Subcutaneous abdominal adipose tissue (tissue), 5 donors: ENCODE data around the gene MICA.

Source experiments
- H3K27ac ChIP-seq: one replicate; pipeline ENCODE4 v1.7.0; 2013; ENCODE audit warnings: low read depth, mild to moderate bottlenecking, inconsistent platforms, low read length, moderate library complexity
- H3K27me3 ChIP-seq, 5 donors: one replicate each; pipeline ENCODE4 v1.7.0; 2013; ENCODE audit warnings: low read length in 5 of 5, inconsistent platforms in 1 of 5; ENCODE audit not compliant: control insufficient read depth in 5 of 5, insufficient read depth in 4 of 5
- H3K36me3 ChIP-seq, 5 donors: one replicate each; pipeline ENCODE4 v1.7.0; 2013; ENCODE audit warnings: low read length in 5 of 5; ENCODE audit not compliant: control insufficient read depth in 5 of 5, insufficient read depth in 5 of 5
- H3K4me1 ChIP-seq, 5 donors: one replicate each; pipeline ENCODE4 v1.7.0; 2013; ENCODE audit warnings: low read length in 5 of 5, mild to moderate bottlenecking in 3 of 5, moderate library complexity in 1 of 5; ENCODE audit not compliant: control insufficient read depth in 5 of 5, insufficient read depth in 5 of 5
- H3K4me3 ChIP-seq, 5 donors: one replicate each; pipeline ENCODE4 v1.7.0; 2013; ENCODE audit warnings: low read length in 5 of 5, low read depth in 1 of 5
- H3K9ac ChIP-seq, 5 donors: one replicate each; pipeline ENCODE4 v1.7.0; 2013; ENCODE audit warnings: low read length in 5 of 5, mild to moderate bottlenecking in 4 of 5, moderate library complexity in 3 of 5
- H3K9me3 ChIP-seq, 5 donors: one replicate each; pipeline ENCODE4 v1.7.0; 2013; ENCODE audit warnings: low read length in 5 of 5; ENCODE audit not compliant: control insufficient read depth in 5 of 5
- donor health status: healthy.
- donor health status: healthy.
- donor health status: healthy.
- donor health status: healthy.
- donor health status: healthy.

MICA gene

DNA sequence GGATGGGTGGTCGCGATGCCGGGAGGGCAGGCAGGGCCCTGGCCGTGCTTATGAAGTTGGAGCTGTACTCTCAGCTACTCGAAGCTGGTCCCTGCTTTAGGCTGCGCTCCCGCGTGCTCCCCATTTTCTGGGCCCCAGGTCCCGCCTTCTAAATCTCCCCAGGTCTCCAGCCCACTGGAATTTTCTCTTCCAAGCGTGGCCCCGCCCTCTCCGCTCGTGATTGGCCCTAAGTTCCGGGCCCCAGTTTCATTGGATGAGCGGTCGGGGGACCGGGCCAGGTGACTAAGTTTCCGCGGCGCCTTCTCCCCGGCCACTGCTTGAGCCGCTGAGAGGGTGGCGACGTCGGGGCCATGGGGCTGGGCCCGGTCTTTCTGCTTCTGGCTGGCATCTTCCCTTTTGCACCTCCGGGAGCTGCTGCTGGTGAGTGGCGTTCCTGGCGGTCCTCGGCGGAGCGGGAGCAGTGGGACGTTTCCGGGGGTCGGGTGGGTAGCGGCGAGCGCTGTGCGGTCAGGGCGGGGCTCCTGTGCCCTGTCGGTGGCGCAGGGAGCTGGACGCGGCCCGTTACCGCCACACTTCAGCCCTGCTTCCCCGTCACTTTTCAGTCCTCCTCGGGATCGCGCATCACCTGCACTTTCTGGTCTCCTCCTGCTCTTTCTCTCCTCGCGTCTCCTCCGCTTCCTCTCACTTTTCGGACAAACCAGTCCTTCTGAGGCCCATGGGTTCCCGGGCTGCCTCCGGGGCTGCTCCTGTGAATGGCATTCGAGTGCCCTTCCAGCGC is at the start of gene MICA:
Gene MICA (plus strand): TSS at position 313 of the 778 bp plus-strand sequence. CDS start 38 bp downstream, at position 351.
- peak within 1 kb of the TSS; percentile 71 to 81 (median 79) for H3K4me3 ChIP-seq
- peaks cover 3 to 58% (median 44%) of the 10 kb centered on the region in 5 donors for H3K4me1 ChIP-seq
- H3K27me3 ChIP-seq: no peaks in the 10 kb centered on the region
- no peaks in the 10 kb centered on the region for H3K36me3 ChIP-seq
- H3K9me3 ChIP-seq: no peaks in the 10 kb centered on the region
- peak within 1 kb of the TSS; percentile 62 to 82 (median 73) for H3K9ac ChIP-seq
- H3K27ac ChIP-seq: peak within 1 kb of the TSS; percentile 99

DNA sequence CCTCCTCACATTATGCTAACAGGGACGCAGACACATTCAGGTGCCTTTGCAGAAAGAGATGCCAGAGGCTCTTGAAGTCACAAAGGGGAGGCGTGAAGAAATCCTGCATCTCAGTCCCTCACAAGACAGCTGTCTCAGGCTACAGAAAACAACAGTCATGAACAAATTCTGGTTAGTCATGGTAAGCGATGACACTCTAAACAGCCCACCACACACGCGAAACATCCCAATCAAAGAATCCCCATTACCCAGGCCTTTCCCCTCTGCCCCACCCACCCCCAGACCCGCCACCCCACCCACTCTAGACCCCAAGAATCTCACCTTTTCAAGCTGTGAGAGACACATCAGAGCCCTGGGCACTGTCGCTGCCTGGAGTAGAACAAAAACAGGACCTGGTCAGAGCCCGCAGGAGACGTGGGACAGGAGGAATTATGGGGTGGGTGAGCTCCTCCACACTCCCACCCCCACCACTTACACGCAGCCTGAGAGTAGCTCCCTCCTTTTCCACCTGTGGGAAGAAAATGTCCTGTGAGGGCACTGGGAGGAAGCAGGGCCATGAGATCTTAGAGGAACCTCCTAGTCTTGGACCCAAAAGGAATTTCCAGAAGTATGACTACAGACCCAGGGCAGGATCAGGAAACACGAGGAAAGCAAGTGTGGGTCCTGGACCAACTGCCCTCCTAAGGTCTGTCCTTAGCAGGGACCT is 49.1 kb upstream of the MICA start:
- Histone ChIP-seq H3K9me3 (no peaks in the 10 kb centered on the region), H3K36me3 (peaks cover 0 to 24% (median 24%) of the 10 kb centered on the region in 5 donors), H3K4me1 (peaks cover 4 to 24% (median 20%) of the 10 kb centered on the region in 5 donors), H3K4me3 (peak overlapping the region in 4 of 5 donors; percentile 65 to 79 (median 74)), H3K27ac (no peak overlapping the region), H3K9ac (no peak overlapping the region), H3K27me3 (no peaks in the 10 kb centered on the region)

DNA sequence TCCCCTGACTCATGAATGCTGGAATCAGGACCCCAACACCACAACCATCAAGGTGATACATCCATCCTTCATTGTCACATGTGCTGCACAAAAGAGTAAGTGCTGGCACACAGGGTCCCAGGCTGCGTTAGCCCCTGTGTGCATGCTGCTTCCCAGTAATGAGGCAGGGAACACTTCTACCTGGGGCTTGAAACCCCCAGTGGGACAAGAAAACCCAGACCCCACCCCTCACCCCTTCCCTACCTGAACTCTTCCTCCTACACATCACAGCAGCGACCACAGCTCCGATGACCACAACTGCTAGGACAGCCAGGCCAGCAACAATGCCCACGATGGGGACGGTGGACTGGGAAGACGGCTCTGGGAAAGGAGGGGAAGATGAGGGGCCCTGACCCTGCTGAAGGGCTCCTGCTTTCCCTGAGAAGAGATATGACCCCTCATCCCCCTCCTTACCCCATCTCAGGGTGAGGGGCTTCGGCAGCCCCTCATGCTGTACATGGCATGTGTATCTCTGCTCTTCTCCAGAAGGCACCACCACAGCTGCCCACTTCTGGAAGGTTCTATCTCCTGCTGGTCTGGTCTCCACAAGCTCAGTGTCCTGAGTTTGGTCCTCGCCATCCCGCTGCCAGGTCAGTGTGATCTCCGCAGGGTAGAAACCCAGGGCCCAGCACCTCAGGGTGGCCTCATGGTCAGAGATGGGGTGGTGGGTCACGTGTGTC is 48.4 kb upstream of the MICA start:
- peak overlapping the region; percentile 67 for H3K27ac ChIP-seq
- H3K27me3 ChIP-seq: no peaks in the 10 kb centered on the region
- H3K4me3 ChIP-seq: peak overlapping the region; percentile 65 to 79 (median 73)
- H3K36me3 ChIP-seq: peaks cover 0 to 24% (median 24%) of the 10 kb centered on the region in 5 donors
- H3K9ac ChIP-seq: peak overlapping the region in 4 of 5 donors; percentile 16 to 74 (median 71)
- H3K9me3 ChIP-seq: no peaks in the 10 kb centered on the region
- H3K4me1 ChIP-seq: peaks cover 4 to 24% (median 20%) of the 10 kb centered on the region in 5 donors

DNA sequence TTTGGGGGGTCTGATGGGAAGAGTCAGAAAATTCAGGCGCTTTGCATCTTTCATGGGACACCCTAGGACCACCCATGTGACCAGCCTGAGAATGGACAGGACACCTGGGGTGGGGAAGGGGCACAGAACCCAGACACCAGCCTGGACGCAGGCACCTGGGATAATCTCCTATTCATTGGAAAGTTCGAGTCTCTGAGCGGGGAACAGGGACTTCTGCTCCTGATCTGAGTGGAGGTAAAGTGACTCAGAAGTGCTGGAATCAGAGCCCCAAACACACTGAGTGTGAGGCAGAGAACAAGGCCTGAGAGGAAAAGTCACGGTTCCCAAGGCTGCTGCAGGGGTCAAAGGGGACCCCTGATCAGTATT is 47.8 kb upstream of the MICA start:
- Histone ChIP-seq H3K4me1 (peaks cover 4 to 24% (median 20%) of the 10 kb centered on the region in 5 donors), H3K36me3 (peaks cover 0 to 24% (median 24%) of the 10 kb centered on the region in 5 donors), H3K27ac (peak overlapping the region; percentile 67), H3K27me3 (no peaks in the 10 kb centered on the region), H3K4me3 (peak overlapping the region; percentile 65 to 79 (median 73)), H3K9ac (peak overlapping the region; percentile 32 to 74 (median 72)), H3K9me3 (no peaks in the 10 kb centered on the region)

DNA sequence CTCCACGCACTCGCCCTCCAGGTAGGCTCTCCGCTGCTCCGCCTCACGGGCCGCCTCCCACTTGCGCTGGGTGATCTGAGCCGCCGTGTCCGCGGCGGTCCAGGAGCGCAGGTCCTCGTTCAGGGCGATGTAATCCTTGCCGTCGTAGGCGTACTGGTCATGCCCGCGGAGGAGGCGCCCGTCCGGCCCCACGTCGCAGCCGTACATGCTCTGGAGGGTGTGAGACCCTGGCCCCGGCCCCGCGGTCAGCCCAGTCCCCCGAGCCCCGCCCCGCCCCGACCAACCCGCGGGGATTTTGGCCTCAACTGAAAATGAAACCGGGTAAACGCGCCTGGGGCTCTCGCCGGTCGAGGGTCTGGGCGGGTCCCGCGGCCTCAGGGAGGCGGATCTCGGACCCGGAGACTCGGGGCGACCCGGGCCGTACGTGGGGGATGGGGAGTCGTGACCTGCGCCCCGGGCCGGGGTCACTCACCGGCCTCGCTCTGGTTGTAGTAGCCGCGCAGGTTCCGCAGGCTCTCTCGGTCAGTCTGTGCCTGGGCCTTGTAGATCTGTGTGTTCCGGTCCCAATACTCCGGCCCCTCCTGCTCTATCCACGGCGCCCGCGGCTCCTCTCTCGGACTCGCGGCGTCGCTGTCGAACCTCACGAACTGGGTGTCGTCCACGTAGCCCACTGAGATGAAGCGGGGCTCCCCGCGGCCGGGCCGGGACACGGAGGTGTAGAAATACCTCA is 47.0 kb upstream of the MICA start:
- Histone ChIP-seq H3K4me3 (peak overlapping the region; percentile 65 to 79 (median 73)), H3K9me3 (no peaks in the 10 kb centered on the region), H3K9ac (peak overlapping the region; percentile 68 to 82 (median 73)), H3K27me3 (no peaks in the 10 kb centered on the region), H3K27ac (peak overlapping the region; percentile 67), H3K36me3 (peaks cover 0 to 24% (median 24%) of the 10 kb centered on the region in 5 donors), H3K4me1 (peaks cover 4 to 24% (median 20%) of the 10 kb centered on the region in 5 donors)

DNA sequence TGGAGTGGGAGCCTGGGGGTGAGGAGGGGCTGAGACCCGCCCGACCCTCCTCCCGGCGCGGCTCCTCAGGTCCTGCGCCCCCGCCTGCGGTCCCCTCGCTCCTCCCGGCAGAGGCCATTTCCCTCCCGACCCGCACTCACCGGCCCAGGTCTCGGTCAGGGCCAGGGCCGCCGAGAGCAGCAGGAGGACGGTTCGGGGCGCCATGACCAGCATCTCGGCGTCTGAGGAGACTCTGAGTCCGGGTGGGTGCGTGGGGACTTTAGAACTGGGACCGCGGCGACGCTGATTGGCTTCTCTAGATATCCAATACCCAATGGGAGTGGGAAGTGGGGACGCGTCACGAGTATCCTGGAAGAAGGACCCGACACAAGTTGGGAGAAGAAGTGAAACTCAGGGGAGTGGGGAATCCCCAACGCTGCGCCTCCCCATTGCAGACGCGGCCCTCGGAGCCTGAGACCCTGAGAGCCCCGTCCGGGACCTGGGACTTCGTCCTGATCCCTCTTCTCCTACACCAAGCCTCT is 46.4 kb upstream of the MICA start, which contains the start of gene HLA-B:
Gene HLA-B (minus strand): TSS at position 234 of the 521 bp plus-strand sequence. CDS start 21 bp downstream, at position 213.
- Histone ChIP-seq H3K9me3 (no peaks in the 10 kb centered on the region), H3K4me1 (peaks cover 4 to 24% (median 20%) of the 10 kb centered on the region in 5 donors)

DNA sequence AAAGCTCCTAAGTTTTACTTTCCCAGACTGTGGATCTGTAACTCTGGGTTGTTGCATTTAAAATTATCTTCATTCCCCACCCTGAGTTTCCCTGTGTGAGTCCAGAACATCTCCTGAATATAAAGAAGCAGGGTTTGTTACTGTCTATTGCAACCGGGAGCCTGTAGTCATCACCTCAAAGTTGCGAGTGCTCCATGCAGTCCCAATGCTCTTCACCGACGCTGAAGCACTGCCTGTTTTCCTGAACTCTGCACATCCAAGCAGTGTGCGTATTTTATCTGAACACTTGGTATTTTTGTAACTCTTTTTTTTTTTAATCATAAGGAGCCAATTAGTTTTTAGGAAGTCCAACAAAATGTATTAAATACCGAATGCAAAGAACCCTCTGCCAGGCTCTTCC is 45.5 kb upstream of the MICA start:
- Histone ChIP-seq H3K4me3 (peak overlapping the region in 3 of 5 donors; percentile 59 to 71 (median 65)), H3K36me3 (peaks cover 0 to 24% (median 24%) of the 10 kb centered on the region in 5 donors), H3K9ac (peak overlapping the region in 1 of 5 donors; percentile 71), H3K27ac (no peak overlapping the region), H3K27me3 (peaks cover 0 to 6% (median 3%) of the 10 kb centered on the region in 5 donors), H3K4me1 (peaks cover 4 to 24% (median 20%) of the 10 kb centered on the region in 5 donors), H3K9me3 (no peaks in the 10 kb centered on the region)

More for the DNA sequence above, 46.4 kb upstream of the MICA start, which contains the start of gene HLA-B:
- Histone ChIP-seq H3K4me3 (peak within 1 kb of the TSS; percentile 65 to 79 (median 73)), H3K9ac (peak within 1 kb of the TSS; percentile 68 to 85 (median 74)), H3K27me3 (no peaks in the 10 kb centered on the region), H3K27ac (peak within 1 kb of the TSS; percentile 67), H3K36me3 (peaks cover 0 to 24% (median 24%) of the 10 kb centered on the region in 5 donors)

DNA sequence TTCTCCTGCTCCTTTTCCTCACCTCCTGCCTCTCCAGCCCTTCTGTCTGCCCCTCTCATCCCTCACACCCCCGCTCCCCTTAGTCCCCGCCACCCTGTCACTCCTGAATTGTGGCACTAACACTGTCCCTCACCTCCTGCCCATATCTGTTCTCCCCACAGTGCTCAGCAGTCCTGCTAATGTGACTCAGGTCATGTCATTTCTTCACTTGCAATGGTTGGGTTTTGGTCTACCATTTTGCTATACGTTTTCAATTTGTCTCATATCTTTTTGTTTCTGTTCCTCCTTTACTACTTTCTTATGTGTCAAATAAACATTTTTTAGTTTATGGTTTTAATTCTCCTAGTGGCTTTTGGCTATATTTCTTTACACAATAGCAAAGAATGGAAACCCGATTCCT is 45.1 kb upstream of the MICA start:
- H3K9ac ChIP-seq: no peak overlapping the region

DNA sequence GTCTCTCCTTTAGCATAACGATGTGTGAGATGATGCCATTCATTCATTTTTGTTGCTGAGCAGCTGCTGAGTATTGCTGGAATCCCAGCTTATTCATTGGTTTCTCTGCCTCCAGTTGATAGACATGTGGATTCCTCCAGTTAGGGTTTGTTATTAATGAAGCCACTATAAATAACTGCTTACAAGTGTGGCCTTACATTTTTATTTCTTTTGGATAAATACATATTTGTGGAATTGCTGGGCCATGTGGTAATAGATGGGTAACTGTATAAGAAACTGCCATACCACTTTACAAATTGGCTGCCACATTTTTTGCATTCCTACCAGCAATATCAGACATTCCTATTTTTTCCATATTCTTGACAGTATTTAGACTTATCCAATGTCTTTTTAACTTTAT is 43.8 kb upstream of the MICA start:
- Histone ChIP-seq H3K9ac (no peak overlapping the region), H3K4me3 (no peak overlapping the region), H3K27me3 (peaks cover 0 to 6% (median 3%) of the 10 kb centered on the region in 5 donors), H3K9me3 (no peaks in the 10 kb centered on the region), H3K27ac (no peak overlapping the region), H3K36me3 (peaks cover 0 to 12% (median 12%) of the 10 kb centered on the region in 5 donors), H3K4me1 (peaks cover 4 to 18% (median 15%) of the 10 kb centered on the region in 5 donors)

More for the DNA sequence above, 45.1 kb upstream of the MICA start:
- Histone ChIP-seq H3K36me3 (peaks cover 0 to 24% (median 23%) of the 10 kb centered on the region in 5 donors), H3K4me1 (peaks cover 4 to 23% (median 20%) of the 10 kb centered on the region in 5 donors), H3K9me3 (no peaks in the 10 kb centered on the region), H3K4me3 (peak overlapping the region in 1 of 5 donors; percentile 59), H3K27me3 (peaks cover 0 to 6% (median 3%) of the 10 kb centered on the region in 5 donors), H3K27ac (no peak overlapping the region)
